PC-9 (cell line): ENCODE data around the gene MAP2K4.

ENCODE experiments used
- EZH2 ChIP-seq: fragments of 200-600 bp; sonication (generic); IDR thresholded peaks from 2 replicates; pipeline ENCODE4 v1.8.0; 2017; ENCODE audit warnings: antibody characterized with exemption, low read depth
- TF ChIP-seq, protein P1 (sequence below): fragments of 200-600 bp; sonication (generic); conservative IDR thresholded peaks from 2 replicates; pipeline ENCODE4 v1.6.1; 2017; ENCODE audit warnings: mixed run types, antibody characterized with exemption, mild to moderate bottlenecking, moderate library complexity

DNA sequence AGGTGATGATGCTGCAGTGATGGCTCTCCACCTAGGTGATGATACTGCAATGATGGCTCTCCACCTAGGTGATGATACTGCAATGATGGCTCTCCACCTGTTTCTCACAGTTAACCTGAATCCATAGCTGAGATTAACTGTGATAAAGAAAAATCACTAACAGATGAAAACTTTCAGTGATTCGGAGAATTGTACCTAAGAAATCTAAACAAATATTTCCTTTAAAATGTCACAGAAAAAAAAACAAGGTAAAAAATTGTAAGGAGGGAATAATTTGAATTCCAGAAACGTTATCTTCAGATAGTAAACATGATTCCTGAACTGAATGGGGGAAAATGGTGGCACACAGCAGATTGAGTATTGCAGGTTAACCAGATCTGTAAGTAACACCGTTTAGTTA is 113.4 kb downstream of the MAP2K4 start:
- TF ChIP-seq, protein P1, sequence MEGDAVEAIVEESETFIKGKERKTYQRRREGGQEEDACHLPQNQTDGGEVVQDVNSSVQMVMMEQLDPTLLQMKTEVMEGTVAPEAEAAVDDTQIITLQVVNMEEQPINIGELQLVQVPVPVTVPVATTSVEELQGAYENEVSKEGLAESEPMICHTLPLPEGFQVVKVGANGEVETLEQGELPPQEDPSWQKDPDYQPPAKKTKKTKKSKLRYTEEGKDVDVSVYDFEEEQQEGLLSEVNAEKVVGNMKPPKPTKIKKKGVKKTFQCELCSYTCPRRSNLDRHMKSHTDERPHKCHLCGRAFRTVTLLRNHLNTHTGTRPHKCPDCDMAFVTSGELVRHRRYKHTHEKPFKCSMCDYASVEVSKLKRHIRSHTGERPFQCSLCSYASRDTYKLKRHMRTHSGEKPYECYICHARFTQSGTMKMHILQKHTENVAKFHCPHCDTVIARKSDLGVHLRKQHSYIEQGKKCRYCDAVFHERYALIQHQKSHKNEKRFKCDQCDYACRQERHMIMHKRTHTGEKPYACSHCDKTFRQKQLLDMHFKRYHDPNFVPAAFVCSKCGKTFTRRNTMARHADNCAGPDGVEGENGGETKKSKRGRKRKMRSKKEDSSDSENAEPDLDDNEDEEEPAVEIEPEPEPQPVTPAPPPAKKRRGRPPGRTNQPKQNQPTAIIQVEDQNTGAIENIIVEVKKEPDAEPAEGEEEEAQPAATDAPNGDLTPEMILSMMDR: no peak
- TF ChIP-seq EZH2: no peak
